ENCODE data around the gene RASD2.

DNA sequence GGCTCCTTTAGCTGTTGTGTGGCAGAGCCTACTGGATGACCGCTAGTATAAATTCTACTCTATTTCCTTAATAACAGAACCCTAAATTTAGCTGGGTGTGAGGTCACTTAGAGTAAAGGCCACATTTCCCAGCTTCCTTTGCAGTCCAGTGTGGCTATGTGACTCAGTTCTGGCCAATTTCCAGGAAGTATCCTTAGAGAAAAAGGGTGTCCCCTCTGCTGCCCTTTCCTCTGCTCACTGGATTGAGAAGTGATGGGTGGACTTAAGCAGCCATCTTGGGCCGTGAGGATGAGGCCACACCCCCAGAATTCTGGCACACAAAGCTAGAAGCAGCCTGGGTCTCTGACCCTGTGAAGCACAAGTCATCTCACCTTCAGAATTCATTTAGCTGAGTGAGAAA lies 11.7 kb upstream of the RASD2 start:
- TF ChIP-seq, protein P1, sequence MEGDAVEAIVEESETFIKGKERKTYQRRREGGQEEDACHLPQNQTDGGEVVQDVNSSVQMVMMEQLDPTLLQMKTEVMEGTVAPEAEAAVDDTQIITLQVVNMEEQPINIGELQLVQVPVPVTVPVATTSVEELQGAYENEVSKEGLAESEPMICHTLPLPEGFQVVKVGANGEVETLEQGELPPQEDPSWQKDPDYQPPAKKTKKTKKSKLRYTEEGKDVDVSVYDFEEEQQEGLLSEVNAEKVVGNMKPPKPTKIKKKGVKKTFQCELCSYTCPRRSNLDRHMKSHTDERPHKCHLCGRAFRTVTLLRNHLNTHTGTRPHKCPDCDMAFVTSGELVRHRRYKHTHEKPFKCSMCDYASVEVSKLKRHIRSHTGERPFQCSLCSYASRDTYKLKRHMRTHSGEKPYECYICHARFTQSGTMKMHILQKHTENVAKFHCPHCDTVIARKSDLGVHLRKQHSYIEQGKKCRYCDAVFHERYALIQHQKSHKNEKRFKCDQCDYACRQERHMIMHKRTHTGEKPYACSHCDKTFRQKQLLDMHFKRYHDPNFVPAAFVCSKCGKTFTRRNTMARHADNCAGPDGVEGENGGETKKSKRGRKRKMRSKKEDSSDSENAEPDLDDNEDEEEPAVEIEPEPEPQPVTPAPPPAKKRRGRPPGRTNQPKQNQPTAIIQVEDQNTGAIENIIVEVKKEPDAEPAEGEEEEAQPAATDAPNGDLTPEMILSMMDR (IDR thresholded peaks at IDR 0.05): no peak
- TF ChIP-seq EZH2 (IDR thresholded peaks at IDR 0.05; ENCODE audit: borderline replicate concordance, insufficient read depth, low read depth, low read length, poor library complexity, severe bottlenecking): no peak

All from B cell (primary cell).